ENCODE results near the gene TECPR2.
"Not testable (repeated sequence)": the region's sequence is repeated elsewhere in the genome, so short reads cannot be mapped to it uniquely, and the experiment has no call there.

Gene TECPR2, protein sequence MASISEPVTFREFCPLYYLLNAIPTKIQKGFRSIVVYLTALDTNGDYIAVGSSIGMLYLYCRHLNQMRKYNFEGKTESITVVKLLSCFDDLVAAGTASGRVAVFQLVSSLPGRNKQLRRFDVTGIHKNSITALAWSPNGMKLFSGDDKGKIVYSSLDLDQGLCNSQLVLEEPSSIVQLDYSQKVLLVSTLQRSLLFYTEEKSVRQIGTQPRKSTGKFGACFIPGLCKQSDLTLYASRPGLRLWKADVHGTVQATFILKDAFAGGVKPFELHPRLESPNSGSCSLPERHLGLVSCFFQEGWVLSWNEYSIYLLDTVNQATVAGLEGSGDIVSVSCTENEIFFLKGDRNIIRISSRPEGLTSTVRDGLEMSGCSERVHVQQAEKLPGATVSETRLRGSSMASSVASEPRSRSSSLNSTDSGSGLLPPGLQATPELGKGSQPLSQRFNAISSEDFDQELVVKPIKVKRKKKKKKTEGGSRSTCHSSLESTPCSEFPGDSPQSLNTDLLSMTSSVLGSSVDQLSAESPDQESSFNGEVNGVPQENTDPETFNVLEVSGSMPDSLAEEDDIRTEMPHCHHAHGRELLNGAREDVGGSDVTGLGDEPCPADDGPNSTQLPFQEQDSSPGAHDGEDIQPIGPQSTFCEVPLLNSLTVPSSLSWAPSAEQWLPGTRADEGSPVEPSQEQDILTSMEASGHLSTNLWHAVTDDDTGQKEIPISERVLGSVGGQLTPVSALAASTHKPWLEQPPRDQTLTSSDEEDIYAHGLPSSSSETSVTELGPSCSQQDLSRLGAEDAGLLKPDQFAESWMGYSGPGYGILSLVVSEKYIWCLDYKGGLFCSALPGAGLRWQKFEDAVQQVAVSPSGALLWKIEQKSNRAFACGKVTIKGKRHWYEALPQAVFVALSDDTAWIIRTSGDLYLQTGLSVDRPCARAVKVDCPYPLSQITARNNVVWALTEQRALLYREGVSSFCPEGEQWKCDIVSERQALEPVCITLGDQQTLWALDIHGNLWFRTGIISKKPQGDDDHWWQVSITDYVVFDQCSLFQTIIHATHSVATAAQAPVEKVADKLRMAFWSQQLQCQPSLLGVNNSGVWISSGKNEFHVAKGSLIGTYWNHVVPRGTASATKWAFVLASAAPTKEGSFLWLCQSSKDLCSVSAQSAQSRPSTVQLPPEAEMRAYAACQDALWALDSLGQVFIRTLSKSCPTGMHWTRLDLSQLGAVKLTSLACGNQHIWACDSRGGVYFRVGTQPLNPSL (N-terminal part only)

DNA sequence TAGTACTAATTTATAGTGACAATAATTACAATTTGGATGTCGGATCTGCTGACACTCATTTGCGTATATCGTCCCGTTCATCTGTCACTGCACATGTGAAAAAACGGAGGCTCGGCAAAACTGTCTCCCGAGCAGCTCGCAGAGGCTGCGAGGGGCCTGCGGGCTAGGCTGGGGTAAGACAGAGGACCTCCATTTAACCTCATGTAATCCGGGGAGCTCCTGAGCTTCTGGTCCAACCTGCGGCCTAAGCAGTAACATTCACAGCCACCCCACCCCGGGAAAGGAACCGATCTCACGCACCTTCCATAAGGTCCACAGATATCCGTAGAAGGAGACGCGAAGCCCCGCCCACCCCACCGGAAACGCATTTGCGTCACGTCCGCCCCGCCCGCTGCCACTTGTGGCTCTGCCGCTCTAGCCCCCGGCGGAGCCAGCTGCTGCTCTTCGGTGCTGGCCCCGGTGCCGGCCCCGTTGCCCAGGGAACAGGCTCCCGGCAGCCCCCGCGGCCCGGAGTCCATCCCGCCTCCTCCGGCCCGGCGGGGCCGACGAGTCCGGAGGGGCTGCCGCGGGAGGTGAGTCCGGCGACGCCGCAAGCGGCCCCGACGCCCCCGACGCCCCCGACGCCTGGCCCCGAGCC is at the start of gene TECPR2, which contains the start of gene CINP:
Gene TECPR2, plus strand, starts transcription at position 397 of the 637 bp plus-strand sequence. CDS start 13,781 bp downstream, outside the sequence.
Gene CINP, minus strand, starts transcription at position 346 of the 637 bp plus-strand sequence. Its CDS starts 39 bp downstream, at position 307.
- peak; percentile 99 for DNase-seq (ENCODE audit: low spot score)

DNA sequence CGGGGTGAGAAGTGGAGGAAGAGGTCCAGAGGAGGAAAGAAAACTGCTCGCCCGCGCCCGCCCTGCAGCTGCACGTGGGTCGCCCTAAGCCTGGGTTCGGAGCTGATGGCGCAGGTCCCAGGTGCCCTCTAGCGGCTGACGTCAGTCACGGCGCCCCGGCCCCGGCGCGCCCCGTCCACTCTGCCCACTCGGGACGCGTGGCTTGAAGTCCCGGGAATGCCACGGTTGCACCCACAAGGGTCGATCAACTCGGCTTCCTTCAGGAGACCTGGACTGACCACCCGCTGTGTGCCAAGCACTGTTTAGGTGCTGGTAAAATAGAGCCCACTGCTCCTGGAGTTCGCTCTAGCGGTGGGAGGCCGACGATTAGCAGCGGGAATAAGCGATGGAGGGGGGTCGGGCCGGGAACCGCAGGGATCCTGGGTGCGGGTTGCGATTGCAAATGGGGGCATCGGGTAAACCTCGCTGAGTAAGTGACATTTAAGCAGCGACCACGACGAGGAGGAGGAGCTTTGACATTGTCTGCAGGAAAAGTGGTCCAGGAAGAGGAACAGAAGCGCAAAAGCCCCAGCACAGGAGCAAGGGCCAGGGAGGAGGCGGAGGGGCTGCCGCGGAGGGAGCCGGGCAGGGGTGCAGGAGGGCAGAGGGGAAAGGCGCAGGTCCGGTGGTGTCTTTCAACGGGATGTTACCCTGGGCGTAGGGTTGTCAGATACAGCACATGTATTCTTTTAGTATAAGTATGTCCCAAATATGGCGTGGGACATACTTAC is 48.3 kb upstream of the TECPR2 start:
- DNase-seq (ENCODE audit: low spot score): peak; percentile 90

DNA sequence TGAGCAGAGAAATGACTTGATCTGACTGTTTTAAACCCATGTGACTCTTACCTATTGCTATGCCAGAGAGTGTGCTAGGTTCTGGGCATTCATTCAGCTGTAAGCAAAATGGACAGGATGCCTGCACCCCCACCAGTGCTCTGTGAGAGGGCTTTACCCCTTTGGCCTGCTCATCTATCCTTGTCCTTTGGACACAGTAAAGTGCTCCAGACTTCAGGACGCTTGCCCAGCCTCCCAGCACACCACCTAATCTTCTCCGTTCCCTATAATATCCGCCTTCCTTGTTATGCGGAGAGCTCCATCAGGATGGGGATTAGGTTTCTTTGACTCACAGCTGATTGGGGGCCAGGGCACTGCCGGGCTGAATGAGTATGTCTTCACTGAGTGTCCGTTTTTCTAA is 47.6 kb upstream of the TECPR2 start:
- no peak for DNase-seq (ENCODE audit: low spot score)

GRCh38 chr14:102316338-102316742 is 46.4 kb upstream of the TECPR2 start:
- no peak for DNase-seq (ENCODE audit: low spot score)

DNA sequence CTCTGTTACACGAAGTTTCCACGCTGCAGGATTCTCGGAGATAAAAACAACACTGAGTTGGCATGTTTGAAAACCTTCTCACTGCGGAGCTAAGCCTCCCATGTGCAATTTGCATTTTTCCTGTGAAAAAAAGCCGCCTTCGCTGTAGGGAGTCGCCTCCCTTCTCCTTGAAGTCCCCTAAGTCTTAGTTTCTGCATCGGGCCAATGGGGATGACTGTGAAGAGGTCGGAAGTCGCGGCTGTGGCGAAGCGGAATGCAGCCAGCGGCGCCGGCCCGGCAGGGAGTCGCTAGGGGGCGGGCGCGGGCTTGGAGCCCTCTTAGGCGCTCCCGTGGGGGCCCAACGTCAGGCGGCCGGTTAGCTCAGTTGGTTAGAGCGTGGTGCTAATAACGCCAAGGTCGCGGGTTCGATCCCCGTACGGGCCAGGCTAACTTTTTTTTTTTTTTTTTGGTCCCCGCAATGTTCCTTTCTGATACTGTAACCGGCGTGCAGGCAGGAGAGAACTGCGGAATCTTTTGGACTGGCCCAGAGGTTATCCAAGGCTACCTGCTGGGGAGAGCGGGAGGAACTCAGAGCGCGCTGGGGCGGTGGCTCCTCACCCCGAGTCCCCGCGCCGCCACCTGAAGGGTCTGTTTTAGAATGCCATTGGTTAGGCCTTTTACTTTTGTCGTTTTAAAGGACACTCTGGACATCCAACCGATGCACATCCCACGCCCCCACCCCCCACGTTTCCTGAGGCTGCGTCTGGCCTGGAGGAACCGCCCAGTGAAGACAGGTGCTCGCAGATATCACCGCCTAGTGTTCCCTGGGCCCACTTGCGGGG is 45.8 kb upstream of the TECPR2 start:
- DNase-seq (ENCODE audit: low spot score): peak; percentile 95

DNA sequence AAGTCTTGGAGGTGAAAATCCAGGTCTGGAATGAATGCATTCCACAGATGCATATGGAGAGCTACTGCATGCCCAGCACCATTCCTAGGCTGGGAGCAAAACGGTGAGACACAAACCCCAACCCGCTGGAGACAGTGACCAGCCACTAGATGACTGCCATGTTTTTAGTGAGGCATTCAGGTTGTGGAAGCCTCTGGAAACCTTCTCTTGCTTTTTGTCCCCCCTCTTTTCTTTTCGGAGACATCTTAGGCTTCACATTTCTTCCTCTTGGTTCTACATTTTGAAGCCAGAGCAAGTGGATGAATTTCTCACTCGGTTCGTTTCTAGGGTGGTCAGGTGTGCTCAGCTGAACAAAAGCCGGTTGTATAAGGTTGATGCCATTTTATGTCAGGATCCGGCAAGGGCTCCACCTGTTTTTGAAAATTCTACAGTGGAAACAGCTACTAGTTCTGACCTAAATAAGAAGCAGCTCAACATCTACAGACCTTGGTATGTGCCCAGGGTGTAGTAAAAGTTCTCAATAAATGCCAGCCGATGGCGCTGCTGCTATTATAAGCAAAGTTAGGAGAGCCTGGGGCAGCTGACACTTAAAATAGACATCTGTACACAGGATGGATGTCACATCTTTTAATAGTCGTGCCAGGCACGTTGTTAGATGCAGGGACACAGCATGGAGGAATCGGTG is 45.0 kb upstream of the TECPR2 start:
- DNase-seq (ENCODE audit: low spot score): no peak

DNA sequence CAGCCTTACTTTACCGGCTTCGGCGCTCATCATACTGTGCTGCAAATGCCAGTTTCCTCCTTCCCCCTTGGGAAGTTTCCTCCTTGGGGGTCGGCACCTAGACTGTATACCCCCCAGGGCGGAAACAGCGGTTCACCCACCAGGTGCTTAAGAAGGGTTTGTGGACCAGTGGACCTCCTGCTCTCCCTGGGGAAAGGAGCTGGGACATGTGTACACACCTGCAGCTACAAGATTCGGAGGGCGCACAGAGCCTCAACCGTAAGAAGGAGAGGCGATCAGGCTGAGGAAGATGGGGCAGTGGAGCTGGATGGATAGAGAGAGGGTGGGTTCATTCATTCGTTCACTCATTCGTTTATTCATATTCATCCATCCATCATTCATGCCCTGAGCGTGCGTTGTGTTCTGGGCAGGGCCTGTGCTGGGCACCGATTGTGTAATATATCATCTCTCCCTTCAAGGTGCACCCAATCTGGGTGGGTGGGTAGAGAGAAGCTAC is 43.9 kb upstream of the TECPR2 start:
- no peak for DNase-seq (ENCODE audit: low spot score)

DNA sequence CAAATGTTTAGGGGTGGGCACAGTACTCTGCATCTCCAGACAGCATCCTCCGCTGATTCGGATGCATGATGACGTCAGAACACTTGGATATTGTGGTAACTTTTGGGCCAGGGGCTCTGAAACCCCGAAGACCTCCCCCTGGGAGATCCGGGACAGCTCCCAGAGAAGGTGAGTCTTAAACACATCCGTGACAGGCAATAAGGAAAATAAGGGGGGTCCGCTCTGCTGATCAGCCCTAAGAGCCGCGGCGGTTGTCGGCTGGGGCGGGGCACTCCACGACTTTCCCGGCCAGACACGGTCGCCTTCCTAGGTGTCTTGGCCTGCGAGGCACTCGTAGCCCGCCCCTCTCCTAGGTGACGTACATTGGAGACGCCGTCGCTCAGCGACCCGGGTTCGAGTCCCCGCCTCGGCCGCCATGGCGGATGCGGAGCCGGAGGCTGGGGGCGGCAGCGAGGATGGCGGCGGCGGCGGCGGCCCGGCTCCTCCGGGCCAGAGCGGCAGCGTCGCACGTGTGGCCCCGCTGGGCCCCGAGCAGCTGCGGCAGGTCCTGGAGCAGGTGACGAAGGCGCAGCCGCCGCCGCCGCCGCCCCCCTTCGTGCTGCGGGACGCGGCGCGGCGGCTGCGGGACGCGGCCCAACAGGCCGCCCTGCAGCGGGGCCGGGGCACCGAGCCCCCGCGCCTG is 43.2 kb upstream of the TECPR2 start, which contains the start of gene ZNF839:
Gene ZNF839, plus strand, starts transcription at position 396 of the 682 bp plus-strand sequence. Its CDS starts 20 bp downstream, at position 416.
- peak; percentile 94 for DNase-seq (ENCODE audit: low spot score)

DNA sequence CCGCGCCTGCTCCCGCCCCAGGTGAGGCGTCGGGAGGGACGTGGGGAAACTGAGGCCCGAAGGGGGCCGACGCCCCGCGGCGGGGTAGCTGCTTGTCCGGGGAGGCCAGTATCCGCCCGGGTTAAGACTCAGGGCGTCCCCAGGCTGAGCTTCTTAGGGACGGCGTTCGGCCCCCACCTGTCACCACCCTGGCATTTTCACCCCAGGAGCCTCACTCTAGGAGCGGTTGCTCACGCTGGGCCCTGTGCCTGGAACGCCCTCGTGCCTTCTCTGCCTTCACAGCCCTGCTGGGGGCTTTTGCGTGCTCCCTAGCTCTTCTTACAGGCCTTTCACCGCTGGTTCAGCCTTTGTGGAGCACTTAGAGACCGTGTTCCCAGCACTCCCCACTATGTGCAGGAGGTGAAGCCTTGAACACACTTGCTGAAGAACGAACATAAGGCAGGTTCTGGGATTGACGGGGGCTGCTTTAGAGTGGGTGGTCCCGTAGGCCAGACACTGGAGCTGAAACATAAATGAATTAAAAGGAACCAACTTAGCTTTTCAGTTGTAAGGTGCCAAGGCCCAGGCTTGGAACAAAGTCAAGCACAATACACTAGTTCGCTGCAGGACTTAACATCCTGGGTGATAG is 42.6 kb upstream of the TECPR2 start:
- peak; percentile 71 for DNase-seq (ENCODE audit: low spot score)

GRCh38 chr14:102320671-102321455 is 41.9 kb upstream of the TECPR2 start:
- no peak for DNase-seq (ENCODE audit: low spot score)

DNA sequence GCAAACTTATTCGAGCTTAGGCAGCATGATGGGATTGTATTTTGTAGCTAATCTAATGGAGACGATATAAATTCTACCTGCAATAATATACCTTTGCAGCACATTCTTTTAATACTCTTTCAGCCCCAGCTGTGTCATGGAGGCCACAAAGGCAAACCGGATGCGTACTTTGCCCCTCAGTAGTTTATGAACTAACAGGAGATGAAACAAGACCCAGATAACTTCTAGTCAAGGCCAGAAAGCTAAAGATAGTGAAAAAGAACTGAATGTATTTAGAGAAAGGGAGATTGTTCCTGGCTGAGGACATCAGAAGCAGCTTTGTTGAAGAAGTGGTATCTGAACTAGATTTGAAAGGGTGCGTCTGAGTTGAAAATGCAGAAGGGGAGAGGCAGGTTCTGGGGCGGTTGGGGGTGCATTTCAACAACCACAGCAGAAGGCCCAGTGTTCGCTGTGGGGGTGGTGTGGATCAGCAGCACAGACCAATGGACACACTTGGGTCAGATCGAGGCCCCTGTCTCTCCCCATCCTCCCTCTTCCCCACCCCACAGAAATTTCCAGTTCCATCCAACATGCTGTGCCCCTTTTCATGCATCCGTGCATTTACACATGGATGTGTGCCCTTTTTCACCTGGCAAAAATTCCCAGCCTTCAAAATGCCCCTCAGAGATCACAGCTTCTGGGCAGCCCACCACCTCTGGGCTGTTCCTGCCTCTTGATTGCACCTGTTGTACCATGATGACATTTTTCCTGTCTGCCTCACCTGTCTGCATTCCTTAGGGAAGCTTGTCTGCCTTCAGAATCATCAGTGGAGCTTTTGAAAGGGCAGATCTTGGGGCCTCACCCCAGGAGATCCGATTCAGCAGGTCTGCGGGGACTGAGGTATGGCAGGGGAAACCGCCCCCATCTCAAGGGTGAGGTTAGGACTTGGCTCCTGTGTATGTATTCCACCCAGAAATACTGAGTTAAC is 41.0 kb upstream of the TECPR2 start:
- no peak for DNase-seq (ENCODE audit: low spot score)

GRCh38 chr14:102323102-102323501 is 39.6 kb upstream of the TECPR2 start:
- peak; percentile 73 for DNase-seq (ENCODE audit: low spot score)

DNA sequence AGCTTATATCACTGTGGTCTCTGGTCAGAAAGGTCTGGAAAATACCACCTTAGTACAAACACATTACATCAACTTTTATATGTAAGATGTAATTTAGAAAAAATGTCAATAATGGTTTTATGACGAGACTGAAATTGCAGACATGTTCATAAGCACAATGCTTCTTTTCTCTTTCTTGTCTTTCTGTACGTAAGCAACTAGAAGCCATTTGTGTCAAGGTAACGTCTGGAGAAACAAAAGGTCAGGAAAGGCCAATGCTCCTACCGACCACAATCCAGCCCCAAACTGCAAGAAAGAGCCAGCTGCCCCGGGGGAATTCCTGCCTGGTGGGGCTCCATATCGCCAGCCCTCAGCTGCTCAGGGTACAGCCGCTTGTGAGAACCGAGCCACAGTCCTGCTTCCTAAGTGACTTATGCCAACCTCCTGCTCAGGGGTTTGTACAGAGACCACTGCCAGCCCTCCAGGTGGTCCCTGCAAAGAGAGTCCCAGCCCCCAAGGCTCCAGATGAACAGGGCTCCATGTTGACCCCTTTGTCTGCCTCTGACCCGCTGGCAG is 36.9 kb upstream of the TECPR2 start:
- DNase-seq (ENCODE audit: low spot score): no peak

DNA sequence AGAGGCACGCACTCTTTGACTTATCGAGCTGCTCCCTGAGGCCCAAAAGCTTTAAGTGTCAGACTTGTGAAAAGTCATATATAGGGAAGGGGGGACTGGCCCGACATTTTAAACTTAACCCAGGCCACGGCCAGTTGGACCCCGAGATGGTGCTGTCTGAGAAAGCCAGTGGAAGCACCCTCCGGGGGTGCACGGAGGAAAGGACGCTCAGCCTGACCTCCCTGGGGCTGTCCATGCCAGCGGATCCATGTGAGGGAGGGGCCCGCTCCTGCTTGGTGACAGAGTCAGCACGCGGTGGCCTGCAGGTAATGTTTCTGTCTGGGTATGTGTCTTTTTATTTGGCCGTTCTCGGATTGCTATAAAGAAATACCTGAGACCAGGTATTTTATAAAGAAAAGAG is 36.2 kb upstream of the TECPR2 start:
- DNase-seq (ENCODE audit: low spot score): no peak

- not testable (repeated sequence) for DNase-seq (ENCODE audit: low spot score)
These were observed 33.4 kb upstream of the TECPR2 start for GRCh38 chr14:102329381-102329780.

Data from AG20443 (cell line).